NCI-H2227 treated with DMSO at 0.1 percent for 48 hours (cell line): ENCODE measurements around the gene NUTM1.
"Not testable (repeated sequence)": the region's sequence is repeated elsewhere in the genome, so short reads cannot be mapped to it uniquely, and the experiment has no call there.

Experiments
- DNase-seq: peaks from one replicate; lab custom pipeline; 2025; lab: John Stamatoyannopoulos, UW

The NUTM1 gene

DNA sequence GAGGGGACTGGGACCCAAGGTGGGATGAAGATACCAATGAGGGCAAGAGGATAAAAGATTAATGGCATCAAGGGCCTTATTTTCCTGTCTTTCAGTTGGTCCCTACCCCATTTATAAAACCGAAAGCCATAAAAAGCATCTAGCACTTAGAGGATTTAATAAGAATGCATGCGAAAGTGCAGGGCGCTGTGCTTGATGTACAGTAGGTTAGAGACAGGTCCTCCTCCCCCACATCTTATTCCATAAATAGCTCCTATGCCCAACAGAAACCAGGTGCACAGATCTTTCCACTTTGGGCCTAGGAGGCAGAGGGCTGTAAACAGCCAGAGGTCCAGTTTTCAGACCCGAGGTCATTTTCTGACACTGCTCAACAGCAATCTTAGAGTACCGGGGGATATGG, 22.7 kb downstream of the NUTM1 start:
- no peak for DNase-seq

DNA sequence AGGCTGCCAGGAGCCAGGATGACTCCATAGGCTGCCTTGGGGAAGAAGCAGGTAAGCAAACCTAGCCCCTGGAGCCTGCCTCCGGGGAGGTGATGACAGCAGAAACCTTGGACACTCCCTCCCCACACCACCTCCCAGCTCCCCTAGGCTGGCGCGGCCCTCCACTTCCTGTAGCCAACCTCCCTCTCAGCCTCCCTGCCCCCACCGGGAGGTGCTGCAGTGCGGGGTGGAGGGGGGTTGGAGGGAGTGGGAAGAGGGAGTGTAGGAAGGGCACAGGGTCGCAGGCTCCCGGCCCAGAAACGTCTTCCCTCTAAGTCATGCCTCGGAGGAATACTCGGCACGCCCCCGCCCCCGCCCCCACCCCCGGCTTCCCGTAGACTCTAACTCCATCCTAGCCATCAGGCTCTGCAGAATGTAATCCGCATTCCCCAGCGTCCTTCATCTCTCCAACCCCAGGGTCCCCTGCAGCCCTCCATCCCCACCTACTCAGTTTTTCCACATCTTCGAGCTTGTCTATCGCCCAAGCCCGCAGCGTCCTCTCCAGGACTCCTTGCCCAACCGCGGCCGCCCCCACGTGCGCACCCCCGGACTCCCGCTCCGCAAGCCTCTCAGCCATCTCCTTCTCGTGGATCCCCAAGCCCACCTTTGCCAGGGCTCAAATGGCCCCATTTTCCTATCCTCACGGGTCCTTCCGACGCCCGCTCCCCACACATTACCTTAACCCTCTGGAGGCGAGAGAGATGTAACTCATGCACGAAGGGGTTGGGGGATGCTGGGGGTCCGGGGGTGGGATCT, 23.4 kb downstream of the NUTM1 start:
- DNase-seq: peak; percentile 46

GRCh38 chr15:34367101-34368081, 24.3 kb downstream of the NUTM1 start, which contains the start of gene LPCAT4:
LPCAT4 (minus strand) TSS chr15:34367196; CDS start chr15:34367100, 96 bp downstream.
- peak; percentile 71 for DNase-seq

- no peak for DNase-seq
Measured at GRCh38 chr15:34370129-34370528, 27.0 kb downstream of the NUTM1 start.

DNA sequence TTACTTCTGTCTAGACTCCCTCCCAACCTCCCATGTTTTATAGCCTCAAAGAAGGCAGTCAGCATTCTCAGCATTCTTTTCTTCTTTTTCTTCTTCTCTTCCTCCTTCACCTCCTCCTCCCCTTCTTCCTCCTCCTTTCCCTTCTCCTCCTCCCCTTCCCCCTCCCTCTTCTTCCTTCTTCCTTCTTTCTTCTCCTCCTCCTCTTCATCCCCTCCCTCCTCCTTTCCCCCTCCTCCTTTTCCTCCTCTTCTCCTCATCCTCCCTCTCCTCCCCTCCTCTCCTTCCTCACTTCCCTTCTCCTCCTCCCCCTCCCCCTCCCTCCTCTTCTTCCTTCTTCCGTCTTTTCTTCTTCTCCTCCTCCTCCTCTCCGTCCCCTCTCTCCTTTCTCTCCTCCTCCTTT, 27.5 kb downstream of the NUTM1 start:
- DNase-seq: no peak

GRCh38 chr15:34373951-34374350, 30.8 kb downstream of the NUTM1 start:
- no peak for DNase-seq

DNA sequence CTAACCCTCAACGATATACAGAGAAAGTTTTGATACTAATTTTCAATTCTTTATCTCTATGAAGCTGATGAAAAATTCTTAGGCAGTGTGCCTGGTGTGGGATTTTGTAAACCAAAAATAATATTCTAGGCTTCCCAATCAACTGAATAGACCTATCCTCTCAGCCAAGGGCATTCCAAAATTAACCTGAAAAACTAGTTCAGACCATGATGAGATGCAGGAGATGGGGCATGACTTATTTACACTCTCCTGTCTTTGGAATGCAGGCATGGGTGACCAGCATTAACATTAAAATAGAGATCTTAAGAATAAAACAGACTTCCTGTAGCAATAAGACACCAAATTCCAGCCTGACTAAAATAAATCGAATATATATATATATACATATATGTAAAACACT, 31.7 kb downstream of the NUTM1 start:
- no peak for DNase-seq

DNA sequence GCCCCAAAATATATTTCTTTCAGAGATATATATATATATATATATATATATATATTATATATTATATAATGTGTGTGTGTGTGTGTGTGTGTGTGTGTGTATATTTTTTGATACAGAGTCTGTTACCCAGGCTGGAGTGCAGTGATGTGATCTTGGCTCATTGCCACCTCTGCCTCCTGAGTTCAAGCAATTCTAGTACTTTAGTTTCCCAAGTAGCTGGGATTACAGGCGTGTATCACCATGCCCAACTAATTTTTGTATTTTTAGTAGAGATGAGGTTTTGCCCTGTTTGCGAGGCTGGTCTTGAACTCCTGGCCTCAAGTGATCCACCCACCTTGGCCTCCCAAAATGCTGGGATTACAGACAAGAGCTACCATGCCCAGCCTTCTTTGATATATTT, 32.4 kb downstream of the NUTM1 start:
- DNase-seq: not testable (repeated sequence)

GRCh38 chr15:34376856-34377255, 33.7 kb downstream of the NUTM1 start:
- DNase-seq: no peak

DNA sequence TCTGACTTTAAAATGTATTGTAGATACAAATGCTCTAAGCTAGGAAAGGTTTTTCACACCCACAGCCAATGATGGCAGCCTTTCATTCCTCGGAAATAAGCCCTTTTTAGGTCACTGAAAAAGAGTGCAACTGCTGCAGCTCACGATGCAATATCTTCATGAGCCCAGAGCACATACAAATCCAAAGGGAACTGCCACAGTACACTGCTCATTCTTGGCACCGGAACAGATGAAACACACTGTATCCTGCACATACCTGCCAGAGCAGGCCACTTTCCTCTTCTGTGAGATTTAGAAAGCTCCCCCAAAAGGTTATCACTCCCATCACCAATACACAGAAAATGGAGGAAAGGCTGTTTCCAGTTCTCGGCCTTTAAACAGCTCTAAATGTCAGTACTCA, 37.4 kb downstream of the NUTM1 start:
- DNase-seq: not testable (repeated sequence)

GRCh38 chr15:34381829-34382521, 38.9 kb downstream of the NUTM1 start:
- not testable (repeated sequence) for DNase-seq

DNA sequence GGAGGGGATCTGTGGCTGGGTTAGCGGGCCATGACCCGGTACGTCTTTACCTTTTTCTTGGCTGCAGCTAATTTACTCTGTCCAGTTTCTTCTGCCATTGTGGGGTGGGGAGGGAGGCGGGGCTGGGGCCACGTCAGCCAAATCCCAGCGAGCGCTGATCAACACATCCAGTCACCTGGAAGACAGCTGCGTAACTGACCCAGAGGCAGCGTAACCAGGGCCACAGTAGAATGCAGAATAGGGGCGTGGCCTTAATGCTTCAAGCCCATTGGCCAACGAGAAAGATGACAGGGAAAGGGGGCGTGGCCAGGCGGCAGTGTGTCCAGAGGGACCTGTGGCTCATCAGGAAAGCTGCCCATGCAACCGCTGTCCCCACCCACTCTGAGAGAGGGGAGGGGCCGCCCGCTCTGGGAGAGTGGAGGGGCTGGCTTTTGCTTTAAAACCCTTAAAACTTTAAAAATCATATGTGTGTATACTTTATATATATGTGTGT, 46.5 kb downstream of the NUTM1 start:
- not testable (repeated sequence) for DNase-seq

DNA sequence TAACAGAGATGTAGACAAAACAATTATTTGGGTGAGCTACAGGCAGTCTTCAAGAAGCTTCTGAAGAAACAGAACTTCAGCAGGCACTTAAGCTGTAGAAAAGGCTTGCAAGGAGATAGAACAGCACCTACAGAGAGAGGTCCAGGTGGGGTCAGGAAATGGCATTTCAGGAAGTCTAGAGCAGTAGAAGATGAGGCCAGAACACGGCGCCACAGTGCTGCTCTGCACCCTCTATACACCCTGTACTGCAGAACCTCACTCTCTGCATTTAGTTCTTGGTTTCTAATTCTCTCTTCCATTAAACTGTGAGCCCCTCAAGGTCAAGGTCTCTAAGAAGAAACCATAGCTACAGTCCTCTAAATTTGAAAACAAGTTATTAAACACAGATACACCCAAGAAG, 49.9 kb downstream of the NUTM1 start:
- DNase-seq: not testable (repeated sequence)

- DNase-seq: not testable (repeated sequence)
Measured at GRCh38 chr15:34397637-34398259, 54.6 kb downstream of the NUTM1 start.

DNA sequence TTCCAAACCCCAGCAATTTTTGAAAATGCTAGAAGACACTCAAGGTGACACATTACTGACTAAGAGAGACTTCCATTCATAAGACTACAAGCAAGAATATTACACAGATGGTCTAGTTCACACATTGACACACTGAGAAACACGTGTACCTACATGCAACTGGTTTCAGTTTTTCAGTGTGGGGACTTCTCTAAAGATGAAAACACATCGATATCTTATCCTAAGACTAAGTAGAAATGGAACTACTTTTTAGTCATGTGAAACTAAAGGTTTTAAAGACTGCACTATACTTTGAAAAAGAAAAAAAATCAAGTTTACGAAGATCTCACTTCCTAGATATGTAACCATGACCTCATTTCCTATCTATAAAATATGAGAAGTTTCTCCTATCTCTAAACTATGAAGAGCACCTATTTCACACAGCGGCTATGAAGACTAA, 60.1 kb downstream of the NUTM1 start:
- DNase-seq: not testable (repeated sequence)

DNA sequence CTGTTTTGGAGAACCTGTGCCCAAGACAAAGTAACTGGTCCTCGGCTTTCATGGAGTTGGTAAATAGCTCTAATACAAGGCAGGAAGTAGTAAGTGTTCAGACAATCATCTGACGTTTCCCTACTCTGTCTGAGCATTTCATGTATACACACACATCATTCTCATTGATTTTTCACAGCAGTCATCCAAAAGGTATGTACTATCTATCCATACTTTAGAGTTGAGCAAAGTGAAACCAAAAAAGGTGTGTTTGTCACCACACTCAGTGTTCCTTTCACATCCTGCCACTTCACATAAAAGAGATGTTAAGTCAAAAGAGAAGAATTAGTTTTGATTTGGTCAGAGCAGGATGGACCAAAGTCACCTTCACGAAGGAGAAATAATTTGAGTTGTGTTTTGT, 60.8 kb downstream of the NUTM1 start:
- DNase-seq: not testable (repeated sequence)
